Cardiac fibroblast (primary cell): Measurements from ENCODE around the gene TRAFD1.
"Not testable (repeated sequence)": the region's sequence is repeated elsewhere in the genome, so short reads cannot be mapped to it uniquely, and the experiment has no call there.

Source experiments
- DNase-seq, 2 donors: peaks; one replicate each; pipeline versions ENCODE4 v3.0.0 to v3.0.0-alpha.2; 2010; ENCODE audit warnings: low read depth in 2 of 2
- H3K4me3 ChIP-seq, 2 donors: replicated peaks in 1 of 2; 1 replicate in 1 of 2; 2 replicates in 1 of 2; pipeline ENCODE4 v1.5.1; 2011; ENCODE audit warnings: low read depth in 2 of 2, low read length in 2 of 2, mild to moderate bottlenecking in 2 of 2, moderate library complexity in 1 of 2
- TF ChIP-seq, protein P1 (sequence below): IDR thresholded peaks from one replicate; pipeline ENCODE4 v1.5.1; 2011; ENCODE audit warnings: low read depth, mild to moderate bottlenecking, low read length, inconsistent platforms

The TRAFD1 gene

GRCh38 chr12:112097641-112098040 lies 27.7 kb upstream of the TRAFD1 start:
- no peak overlapping the region for H3K4me3 ChIP-seq
- DNase-seq, result peak in 1 of 2 donors; percentile 47
- TF ChIP-seq, protein P1, sequence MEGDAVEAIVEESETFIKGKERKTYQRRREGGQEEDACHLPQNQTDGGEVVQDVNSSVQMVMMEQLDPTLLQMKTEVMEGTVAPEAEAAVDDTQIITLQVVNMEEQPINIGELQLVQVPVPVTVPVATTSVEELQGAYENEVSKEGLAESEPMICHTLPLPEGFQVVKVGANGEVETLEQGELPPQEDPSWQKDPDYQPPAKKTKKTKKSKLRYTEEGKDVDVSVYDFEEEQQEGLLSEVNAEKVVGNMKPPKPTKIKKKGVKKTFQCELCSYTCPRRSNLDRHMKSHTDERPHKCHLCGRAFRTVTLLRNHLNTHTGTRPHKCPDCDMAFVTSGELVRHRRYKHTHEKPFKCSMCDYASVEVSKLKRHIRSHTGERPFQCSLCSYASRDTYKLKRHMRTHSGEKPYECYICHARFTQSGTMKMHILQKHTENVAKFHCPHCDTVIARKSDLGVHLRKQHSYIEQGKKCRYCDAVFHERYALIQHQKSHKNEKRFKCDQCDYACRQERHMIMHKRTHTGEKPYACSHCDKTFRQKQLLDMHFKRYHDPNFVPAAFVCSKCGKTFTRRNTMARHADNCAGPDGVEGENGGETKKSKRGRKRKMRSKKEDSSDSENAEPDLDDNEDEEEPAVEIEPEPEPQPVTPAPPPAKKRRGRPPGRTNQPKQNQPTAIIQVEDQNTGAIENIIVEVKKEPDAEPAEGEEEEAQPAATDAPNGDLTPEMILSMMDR, result no peak

- H3K4me3 ChIP-seq, DNase-seq: not testable (repeated sequence)
Observed at GRCh38 chr12:112100500-112100899, 24.9 kb upstream of the TRAFD1 start.

- no peak for DNase-seq
- TF ChIP-seq, protein P1, result no peak
- H3K4me3 ChIP-seq, result no peak overlapping the region
Observed at GRCh38 chr12:112102127-112102526, 23.2 kb upstream of the TRAFD1 start.

GRCh38 chr12:112102746-112103145 lies 22.6 kb upstream of the TRAFD1 start:
- not testable (repeated sequence) for DNase-seq, H3K4me3 ChIP-seq

- TF ChIP-seq, protein P1, result no peak
- no peak for DNase-seq
- no peak overlapping the region for H3K4me3 ChIP-seq
Observed at GRCh38 chr12:112103758-112104503, 21.4 kb upstream of the TRAFD1 start.

GRCh38 chr12:112105891-112106290 lies 19.5 kb upstream of the TRAFD1 start:
- no peak overlapping the region for H3K4me3 ChIP-seq
- TF ChIP-seq, protein P1, result no peak
- no peak for DNase-seq

DNA sequence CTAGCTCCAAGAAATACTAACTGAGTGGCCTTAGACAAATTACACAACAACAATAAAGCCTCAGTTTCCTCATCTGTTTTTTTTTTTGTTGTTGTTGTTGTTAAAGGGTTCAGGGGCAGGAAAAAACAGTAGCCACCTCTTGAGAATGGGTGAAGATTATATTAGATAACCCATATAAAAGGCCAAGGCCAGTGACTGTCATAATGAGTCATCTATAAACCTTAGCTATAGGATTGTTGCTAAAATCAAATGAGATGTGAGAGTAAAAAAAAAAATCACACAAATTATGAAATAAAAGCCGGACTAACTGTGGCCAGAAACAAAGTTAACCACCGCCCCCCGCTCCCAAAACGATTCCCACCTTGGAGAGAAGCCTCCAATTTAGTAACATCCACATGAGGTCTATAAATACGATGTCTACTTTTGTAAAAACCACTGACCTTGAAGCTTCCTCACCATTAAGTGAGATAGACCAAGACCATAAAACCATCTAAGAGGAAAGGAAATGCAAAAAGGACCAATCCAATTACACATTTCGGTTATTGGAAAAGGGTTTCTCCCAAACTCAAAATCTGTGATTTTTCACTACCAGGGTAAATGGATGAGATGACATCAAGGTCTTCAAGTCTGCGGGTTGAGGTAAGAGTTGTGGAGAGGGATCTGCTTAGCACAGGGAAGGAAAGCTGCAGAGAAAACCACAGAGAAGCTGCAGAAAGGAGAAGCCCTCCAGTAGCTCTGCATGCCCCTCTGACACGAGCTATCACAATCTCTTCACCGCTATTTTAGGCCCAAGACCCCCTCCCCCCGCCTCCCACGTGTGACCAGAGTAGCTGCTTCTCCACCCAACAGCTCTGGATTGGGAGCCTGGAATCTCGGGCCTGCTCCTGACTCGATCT lies 17.8 kb upstream of the TRAFD1 start:
- peak in 1 of 2 donors; percentile 22 for DNase-seq
- TF ChIP-seq, protein P1, result no peak
- H3K4me3 ChIP-seq, result peak overlapping the region; percentile 82 to 93
